Stomach (tissue), 9 donors: ENCODE results near the gene RACGAP1. TPM values are rescaled to one million over a fixed set of nuclear protein-coding genes. Genes with fewer than 3 reads are reported as not detected.
A peak's percentile ranks its signal among the peaks of the same experiment; 100 is the strongest.
"Not testable (repeated sequence)": the region's sequence is repeated elsewhere in the genome, so short reads cannot be mapped to it uniquely, and the experiment has no call there.

Experiments
- DNase-seq, 2 donors: peaks; one replicate each; pipeline versions ENCODE4 v3.0.0 to v3.0.0-alpha.2; 2013 to 2019
- H3K27ac ChIP-seq, 5 donors: fragments of 200-600 bp in 4 of 5; sonication (generic) in 4 of 5; one replicate each; pipeline ENCODE4 v1.5.1; 2013 to 2019; ENCODE audit warnings: mild to moderate bottlenecking in 1 of 5, moderate library complexity in 1 of 5
- H3K27me3 ChIP-seq, 3 donors: fragments of 200-600 bp; sonication (generic); one replicate each; pipeline ENCODE4 v1.5.1; 2017 to 2019; ENCODE audit warnings: mixed run types in 1 of 3
- H3K36me3 ChIP-seq, 4 donors: fragments of 200-600 bp; sonication (generic); 1 replicate in 3 of 4; 2 replicates in 1 of 4; pipeline ENCODE4 v1.5.1; 2016 to 2019
- H3K4me1 ChIP-seq, 4 donors: fragments of 200-600 bp; sonication (generic); one replicate each; pipeline ENCODE4 v1.5.1; 2016 to 2019
- H3K4me3 ChIP-seq, 4 donors: fragments of 200-600 bp; sonication (generic) in 3 of 4; one replicate each; pipeline ENCODE4 v1.5.1; 2016 to 2019; ENCODE audit warnings: mild to moderate bottlenecking in 1 of 4
- H3K9me3 ChIP-seq, 4 donors: fragments of 200-600 bp; sonication (generic); one replicate each; pipeline ENCODE4 v1.5.1; 2016 to 2019
- CTCF ChIP-seq, 7 experiments: fragments of 450-650 bp in 4 of 7; fragments of 200-600 bp in 3 of 7; sonication (generic) in 3 of 7; IDR thresholded peaks; one replicate each; pipeline ENCODE4 v1.5.1; 2016 to 2019; ENCODE audit warnings: antibody characterized with exemption in 7 of 7, control low read depth in 2 of 7, mild to moderate bottlenecking in 1 of 7
- EP300 ChIP-seq: sonication (generic); formaldehyde crosslinking; IDR thresholded peaks from one replicate; pipeline ENCODE4 v1.6.1; 2017; ENCODE audit warnings: antibody characterized with exemption
- POLR2A ChIP-seq, 4 donors: fragments of 450-650 bp; IDR thresholded peaks; one replicate each; pipeline ENCODE4 v1.6.1; 2016; ENCODE audit warnings: antibody characterized with exemption in 4 of 4, control low read depth in 2 of 4, mild to moderate bottlenecking in 1 of 4, moderate library complexity in 1 of 4
- POLR2AphosphoS5 ChIP-seq, 3 donors: sonication (generic); formaldehyde crosslinking; IDR thresholded peaks; one replicate each; pipeline ENCODE4 v1.6.1; 2016; ENCODE audit warnings: antibody characterized with exemption in 3 of 3
- WGBS, 5 donors: extraction: QIAGEN DNeasy Blood & Tissue Kit in 3 of 5; methylation state at CpG; one replicate each; pipeline versions ENCODE4 v1.1.5 to v1.1.7; 2013 to 2018; 5-methylcytosine and 5-hydroxymethylcytosine counted together
- intact Hi-C: fragments of 100-400 bp; cut with DNase I; formaldehyde crosslinking; loops from one replicate; pipeline ENCODE4 v1.15.1; 2023; ENCODE audit warnings: low total_unique reads
- polyA plus RNA-seq, 3 donors: library from polyadenylated mRNA; stranded (reverse); fragments of 200-250 nt; gene quantifications; one replicate each; pipeline ENCODE4 v1.2.3, GENCODE V29; 2013
- total RNA-seq, 5 donors: library from RNA; depleted of rRNA; stranded (reverse); fragments of >200 nt; gene quantifications; one replicate each; pipeline versions ENCODE4 v1.1.0 to v1.2.3, GENCODE V29; 2014 to 2016
- donor health status: healthy with polysubstance abuse.
- donor health status: Bipolar disorder and iron deficiency.
- donor health status: healthy.

Gene RACGAP1
- total and polyA plus RNA-seq, 8 donors, result 7.9 to 36.7 (median 12.7) TPM

GRCh38 chr12:50005175-50005574, 20.1 kb downstream of the RACGAP1 start:
- Histone ChIP-seq H3K4me3 (no peak overlapping the region), H3K36me3 (peaks cover 0 to 22% (median 10%) of the 10 kb centered on the region in 4 donors), H3K4me1 (peaks cover 0 to 45% (median 15%) of the 10 kb centered on the region in 4 donors), H3K27me3 (no peaks in the 10 kb centered on the region), H3K27ac (peak overlapping the region in 2 of 5 donors; percentile 14 to 47), H3K9me3 (no peaks in the 10 kb centered on the region)
- DNase-seq, result peak in 1 of 2 donors; percentile 35
- intact Hi-C loops, result no loop called here
- 76 to 85% (median 81%) methylated on average over 3 of the region's 3 CpGs for WGBS, 5 donors
- TF ChIP-seq POLR2A (IDR thresholded peaks at IDR 0.05) (no peak), POLR2AphosphoS5 (IDR thresholded peaks at IDR 0.05) (no peak)

DNA sequence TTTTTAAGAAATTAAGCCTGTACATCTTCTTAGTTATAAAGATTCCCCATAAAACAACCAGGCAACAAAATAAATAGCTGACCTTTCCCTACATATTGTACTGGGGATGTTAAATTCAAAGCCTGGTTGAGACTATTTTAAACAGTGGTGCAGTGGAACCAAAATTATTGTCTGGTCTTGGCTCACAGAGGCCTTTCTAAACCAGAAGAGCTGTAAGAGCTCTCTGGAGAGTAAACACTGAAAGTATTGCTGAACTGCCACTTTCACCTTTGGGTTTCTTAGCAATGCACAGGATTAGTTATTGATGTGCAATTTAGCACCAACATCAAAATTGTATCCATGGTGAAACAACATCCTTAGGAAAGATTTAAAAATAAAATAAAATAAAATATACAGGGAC, 20.6 kb downstream of the RACGAP1 start:
- H3K4me1 ChIP-seq, result peaks cover 0 to 45% (median 15%) of the 10 kb centered on the region in 4 donors
- intact Hi-C loops, result no loop called here
- no peak for TF ChIP-seq POLR2AphosphoS5 (IDR thresholded peaks at IDR 0.05)
- peak overlapping the region in 2 of 5 donors; percentile 14 to 47 for H3K27ac ChIP-seq
- H3K9me3 ChIP-seq, result no peaks in the 10 kb centered on the region
- no peak for DNase-seq
- peaks cover under 1 to 25% (median 12%) of the 10 kb centered on the region in 4 donors for H3K36me3 ChIP-seq
- H3K27me3 ChIP-seq, result no peaks in the 10 kb centered on the region
- no peak overlapping the region for H3K4me3 ChIP-seq

GRCh38 chr12:50003595-50003994, 21.7 kb downstream of the RACGAP1 start:
- intact Hi-C loops, result no loop called here
- no peak for TF ChIP-seq EP300
- no peak for TF ChIP-seq CTCF (IDR thresholded peaks at IDR 0.05)
- no peak for TF ChIP-seq POLR2AphosphoS5 (IDR thresholded peaks at IDR 0.05)
- no peak for TF ChIP-seq POLR2A (IDR thresholded peaks at IDR 0.05)
- Histone ChIP-seq H3K9me3 (no peaks in the 10 kb centered on the region), H3K36me3 (peaks cover 7 to 36% (median 23%) of the 10 kb centered on the region in 4 donors), H3K27ac (peak overlapping the region in 1 of 5 donors; percentile 47), H3K4me3 (no peak overlapping the region), H3K27me3 (no peaks in the 10 kb centered on the region), H3K4me1 (peaks cover 0 to 45% (median 15%) of the 10 kb centered on the region in 4 donors)
- no peak for DNase-seq
- WGBS, 5 donors, result 31 to 67% (median 46%) methylated on average over 2 of the region's 2 CpGs

- Histone ChIP-seq H3K27ac (no peak overlapping the region), H3K4me1 (peaks cover 0 to 5% (median 1%) of the 10 kb centered on the region in 4 donors), H3K36me3 (peaks cover 16 to 78% (median 65%) of the 10 kb centered on the region in 4 donors), H3K4me3 (no peak overlapping the region), H3K9me3 (no peaks in the 10 kb centered on the region), H3K27me3 (no peaks in the 10 kb centered on the region)
- intact Hi-C loops, result no loop called here
- no peak for DNase-seq
- TF ChIP-seq POLR2AphosphoS5 (IDR thresholded peaks at IDR 0.05) (no peak), POLR2A (IDR thresholded peaks at IDR 0.05) (no peak), CTCF (IDR thresholded peaks at IDR 0.05) (no peak), EP300 (no peak)
- WGBS, 5 donors, result 87 to 95% (median 91%) methylated on average over 2 of the region's 2 CpGs
Measured at GRCh38 chr12:49998453-49998852, 26.8 kb downstream of the RACGAP1 start.

DNA sequence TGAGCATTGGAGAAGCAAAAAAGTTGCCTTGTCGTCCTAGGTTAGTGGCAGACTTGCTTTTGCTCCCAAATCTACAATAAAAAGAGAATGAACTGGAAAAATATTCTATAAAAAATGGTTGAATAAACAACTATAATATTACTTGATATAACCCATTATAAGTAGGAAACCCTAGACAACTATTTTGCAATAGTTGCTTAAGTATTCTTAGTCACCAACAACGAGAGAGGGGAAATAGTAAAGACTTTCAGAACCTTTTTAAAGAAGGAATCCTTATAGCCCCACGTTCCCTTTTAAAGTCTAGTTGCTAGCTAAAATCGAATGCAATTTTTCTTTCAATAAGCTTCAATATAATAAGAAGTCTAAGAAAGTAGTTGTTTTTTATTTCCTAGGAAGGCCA, 35.0 kb downstream of the RACGAP1 start:
- TF ChIP-seq EP300 (no peak), POLR2AphosphoS5 (IDR thresholded peaks at IDR 0.05) (no peak)
- no peaks in the 10 kb centered on the region for H3K9me3 ChIP-seq
- WGBS, 5 donors, result 86 to 92% (median 89%) methylated on average over 4 of the region's 4 CpGs
- H3K4me3 ChIP-seq, result no peak overlapping the region
- intact Hi-C loops, result no loop called here
- no peak for DNase-seq
- H3K27ac ChIP-seq, result no peak overlapping the region
- H3K36me3 ChIP-seq, result peaks cover 14 to 62% (median 43%) of the 10 kb centered on the region in 4 donors
- H3K4me1 ChIP-seq, result peaks cover 0 to 13% (median 4%) of the 10 kb centered on the region in 4 donors
- H3K27me3 ChIP-seq, result no peaks in the 10 kb centered on the region

DNA sequence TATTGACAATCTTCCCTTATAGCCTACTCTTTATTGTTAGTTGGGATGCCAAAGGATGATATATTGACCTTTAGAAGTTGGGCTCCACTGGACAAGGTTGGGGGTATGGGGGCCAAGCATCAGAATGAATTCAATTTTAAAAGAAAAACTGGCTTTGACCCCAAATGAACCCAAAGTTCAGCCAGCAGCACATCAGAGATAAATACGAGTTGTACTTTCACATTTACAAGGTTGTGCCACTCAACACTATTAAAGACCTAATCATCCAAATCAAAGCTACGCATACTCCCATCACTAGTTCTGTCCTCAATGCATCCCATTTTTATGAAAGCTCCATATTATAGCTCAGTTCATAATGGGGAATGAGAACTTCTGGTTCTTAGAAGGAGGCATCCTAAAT, 35.9 kb downstream of the RACGAP1 start:
- DNase-seq, H3K4me3 ChIP-seq, H3K27me3 ChIP-seq, intact Hi-C loops, H3K9me3 ChIP-seq, H3K27ac ChIP-seq: not testable (repeated sequence)
- Histone ChIP-seq H3K4me1 (peaks cover 0 to 16% (median 6%) of the 10 kb centered on the region in 4 donors), H3K36me3 (peaks cover 14 to 55% (median 40%) of the 10 kb centered on the region in 4 donors)
- 87 to 97% (median 90%) methylated on average over 2 of the region's 2 CpGs for WGBS, 5 donors
